ENCODE measurements around the gene CERK.

The CERK gene

GRCh38 chr22:46707305-46707704 is 30.7 kb downstream of the CERK start:
- H3K36me3 ChIP-seq (replicated peaks; ENCODE audit: low read depth, low read length): peaks cover 83% of the 10 kb centered on the region
- no peak for TF ChIP-seq CTCF (IDR thresholded peaks at IDR 0.05; ENCODE audit: low read depth, low read length)
- TF ChIP-seq EZH2phosphoT487 (IDR thresholded peaks at IDR 0.05; ENCODE audit: low read depth): no peak

GRCh38 chr22:46706060-46706459 is 32.0 kb downstream of the CERK start:
- Histone ChIP-seq H3K27me3 (ENCODE audit: low read depth, low read length) (no peaks in the 10 kb centered on the region), H2AFZ (ENCODE audit: low read depth, low read length) (no peak overlapping the region), H3K9me3 (ENCODE audit: insufficient read depth, low read length) (no peaks in the 10 kb centered on the region), H3K27ac (ENCODE audit: low read length) (no peak overlapping the region), H4K20me1 (ENCODE audit: insufficient read depth, low read length) (peaks cover 7% of the 10 kb centered on the region), H3K79me2 (ENCODE audit: low read length) (no peaks in the 10 kb centered on the region), H3K36me3 (replicated peaks; ENCODE audit: low read depth, low read length) (peaks cover 78% of the 10 kb centered on the region), H3K4me2 (ENCODE audit: low read length) (no peak overlapping the region), H3K4me3 (ENCODE audit: low read length) (no peak overlapping the region), H3K4me1 (ENCODE audit: low read length) (no peaks in the 10 kb centered on the region), H3K9ac (ENCODE audit: low read length) (no peak overlapping the region)
- TF ChIP-seq EZH2phosphoT487 (IDR thresholded peaks at IDR 0.05; ENCODE audit: low read depth) (no peak), CTCF (IDR thresholded peaks at IDR 0.05; ENCODE audit: low read depth, low read length) (no peak)

More at GRCh38 chr22:46707305-46707704, 30.7 kb downstream of the CERK start:
- Histone ChIP-seq H3K27ac (ENCODE audit: low read length) (no peak overlapping the region), H3K4me3 (ENCODE audit: low read length) (no peak overlapping the region), H2AFZ (ENCODE audit: low read depth, low read length) (no peak overlapping the region), H3K27me3 (ENCODE audit: low read depth, low read length) (no peaks in the 10 kb centered on the region), H4K20me1 (ENCODE audit: insufficient read depth, low read length) (peaks cover 10% of the 10 kb centered on the region), H3K79me2 (ENCODE audit: low read length) (no peaks in the 10 kb centered on the region), H3K9me3 (ENCODE audit: insufficient read depth, low read length) (no peaks in the 10 kb centered on the region), H3K4me2 (ENCODE audit: low read length) (no peak overlapping the region), H3K9ac (ENCODE audit: low read length) (no peak overlapping the region), H3K4me1 (ENCODE audit: low read length) (no peaks in the 10 kb centered on the region)

GRCh38 chr22:46703996-46704370 is 34.1 kb downstream of the CERK start:
- Histone ChIP-seq H3K9ac (ENCODE audit: low read length) (no peak overlapping the region), H3K36me3 (replicated peaks; ENCODE audit: low read depth, low read length) (peaks cover 74% of the 10 kb centered on the region), H4K20me1 (ENCODE audit: insufficient read depth, low read length) (peaks cover 7% of the 10 kb centered on the region), H3K27me3 (ENCODE audit: low read depth, low read length) (no peaks in the 10 kb centered on the region), H3K4me1 (ENCODE audit: low read length) (no peaks in the 10 kb centered on the region), H3K27ac (ENCODE audit: low read length) (no peak overlapping the region), H3K79me2 (ENCODE audit: low read length) (no peaks in the 10 kb centered on the region), H3K4me3 (ENCODE audit: low read length) (no peak overlapping the region), H3K9me3 (ENCODE audit: insufficient read depth, low read length) (no peaks in the 10 kb centered on the region), H2AFZ (ENCODE audit: low read depth, low read length) (no peak overlapping the region), H3K4me2 (ENCODE audit: low read length) (no peak overlapping the region)
- TF ChIP-seq CTCF (IDR thresholded peaks at IDR 0.05; ENCODE audit: low read depth, low read length) (no peak), EZH2phosphoT487 (IDR thresholded peaks at IDR 0.05; ENCODE audit: low read depth) (no peak)

- Histone ChIP-seq H3K4me1 (ENCODE audit: low read length) (no peaks in the 10 kb centered on the region), H3K4me3 (ENCODE audit: low read length) (no peak overlapping the region), H4K20me1 (ENCODE audit: insufficient read depth, low read length) (peaks cover 7% of the 10 kb centered on the region), H2AFZ (ENCODE audit: low read depth, low read length) (no peak overlapping the region), H3K27me3 (ENCODE audit: low read depth, low read length) (no peaks in the 10 kb centered on the region), H3K4me2 (ENCODE audit: low read length) (no peak overlapping the region), H3K27ac (ENCODE audit: low read length) (no peak overlapping the region), H3K9ac (ENCODE audit: low read length) (no peak overlapping the region), H3K9me3 (ENCODE audit: insufficient read depth, low read length) (no peaks in the 10 kb centered on the region), H3K36me3 (replicated peaks; ENCODE audit: low read depth, low read length) (peaks cover 71% of the 10 kb centered on the region), H3K79me2 (ENCODE audit: low read length) (no peaks in the 10 kb centered on the region)
- TF ChIP-seq CTCF (IDR thresholded peaks at IDR 0.05; ENCODE audit: low read depth, low read length): no peak
- TF ChIP-seq EZH2phosphoT487 (IDR thresholded peaks at IDR 0.05; ENCODE audit: low read depth): no peak
Observed at GRCh38 chr22:46703171-46703995, 34.7 kb downstream of the CERK start.

Data from OCI-LY3 (cell line).